Mesodermal cell (in vitro differentiated cells): ENCODE measurements around the gene NLRC3.

Experiments
- H3K27ac ChIP-seq: 2 replicates; pipeline ENCODE4 v1.7.0; 2013; ENCODE audit warnings: mild to moderate bottlenecking, low read depth, low read length, moderate library complexity; ENCODE audit not compliant: severe bottlenecking
- H3K36me3 ChIP-seq: 2 replicates; pipeline ENCODE4 v1.7.1; 2013; ENCODE audit warnings: mild to moderate bottlenecking, low read length, moderate library complexity; ENCODE audit not compliant: control insufficient read depth, insufficient read depth
- H3K4me1 ChIP-seq: one replicate; pipeline ENCODE4 v1.7.1; 2013; ENCODE audit warnings: mild to moderate bottlenecking, low read length; ENCODE audit not compliant: insufficient read depth, control insufficient read depth, poor library complexity, severe bottlenecking
- H3K4me3 ChIP-seq: 2 replicates; pipeline ENCODE4 v1.7.0; 2013; ENCODE audit warnings: low read length, control low read depth, mild to moderate bottlenecking; ENCODE audit not compliant: insufficient read depth, poor library complexity, severe bottlenecking; ENCODE audit errors: extremely low read depth
- H3K9me3 ChIP-seq: 2 replicates; pipeline ENCODE4 v1.7.1; 2013; ENCODE audit warnings: mild to moderate bottlenecking, low read length, moderate library complexity; ENCODE audit not compliant: control insufficient read depth
- WGBS, 2 experiments: methylation state at CpG; one replicate each; pipeline ENCODE4 v1.1.5; 2013; ENCODE audit warnings: missing lambda C conversion rate in 2 of 2; ENCODE audit not compliant: insufficient coverage in 2 of 2; 5-methylcytosine and 5-hydroxymethylcytosine counted together

NLRC3 gene

DNA sequence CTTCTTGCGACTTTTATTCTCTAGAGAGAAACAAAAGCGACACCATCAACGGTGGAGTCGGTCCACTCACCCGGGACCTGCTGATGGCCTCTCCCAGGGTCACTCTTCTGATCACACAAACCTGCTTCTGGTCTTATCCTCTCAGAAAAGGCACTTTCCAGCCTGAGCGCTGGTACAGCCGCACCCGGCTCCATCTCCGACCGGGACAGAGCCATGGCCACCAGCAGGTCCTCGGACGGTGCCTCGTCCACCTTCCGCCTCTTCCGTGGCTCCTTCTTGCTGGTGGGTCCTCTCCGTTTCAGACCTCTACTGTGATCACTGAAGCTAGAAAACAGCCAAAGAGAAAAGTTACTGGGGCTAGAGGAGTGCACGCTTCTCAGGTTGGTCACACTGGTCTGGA is 20.5 kb upstream of the NLRC3 start:
- no peak overlapping the region for H3K27ac ChIP-seq
- no peaks in the 10 kb centered on the region for H3K4me1 ChIP-seq
- 96 to 98% methylated on average over 14 to 17 of the region's 17 CpGs for WGBS, 2 experiments
- no peak overlapping the region for H3K4me3 ChIP-seq
- H3K9me3 ChIP-seq = peaks cover 19% of the 10 kb centered on the region
- peaks cover 60% of the 10 kb centered on the region for H3K36me3 ChIP-seq

DNA sequence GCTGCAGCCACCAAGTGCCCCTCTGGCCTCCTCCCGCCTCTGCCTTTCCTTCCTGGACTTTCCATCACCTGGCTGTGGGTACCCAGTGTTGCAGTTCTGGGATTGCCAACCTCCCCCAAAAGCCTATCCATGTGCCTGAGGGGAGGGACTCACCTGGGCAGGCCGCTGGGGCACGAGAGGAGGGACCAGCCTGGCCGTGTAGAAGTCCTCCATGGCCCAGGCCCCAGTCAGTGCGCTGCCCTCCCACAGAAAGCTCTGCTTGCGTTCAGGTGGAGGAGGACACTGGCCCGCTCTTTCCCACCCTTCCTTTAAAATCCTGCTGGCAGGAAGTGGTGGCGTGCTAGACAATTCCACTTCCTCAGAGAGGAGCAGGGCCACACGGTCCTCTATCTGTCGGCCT is 20.0 kb upstream of the NLRC3 start:
- Histone ChIP-seq H3K4me1 (no peaks in the 10 kb centered on the region), H3K27ac (no peak overlapping the region), H3K9me3 (peaks cover 19% of the 10 kb centered on the region), H3K36me3 (peaks cover 58% of the 10 kb centered on the region), H3K4me3 (no peak overlapping the region)
- WGBS, 2 experiments = 92 to 97% methylated on average over 9 of the region's 10 CpGs

DNA sequence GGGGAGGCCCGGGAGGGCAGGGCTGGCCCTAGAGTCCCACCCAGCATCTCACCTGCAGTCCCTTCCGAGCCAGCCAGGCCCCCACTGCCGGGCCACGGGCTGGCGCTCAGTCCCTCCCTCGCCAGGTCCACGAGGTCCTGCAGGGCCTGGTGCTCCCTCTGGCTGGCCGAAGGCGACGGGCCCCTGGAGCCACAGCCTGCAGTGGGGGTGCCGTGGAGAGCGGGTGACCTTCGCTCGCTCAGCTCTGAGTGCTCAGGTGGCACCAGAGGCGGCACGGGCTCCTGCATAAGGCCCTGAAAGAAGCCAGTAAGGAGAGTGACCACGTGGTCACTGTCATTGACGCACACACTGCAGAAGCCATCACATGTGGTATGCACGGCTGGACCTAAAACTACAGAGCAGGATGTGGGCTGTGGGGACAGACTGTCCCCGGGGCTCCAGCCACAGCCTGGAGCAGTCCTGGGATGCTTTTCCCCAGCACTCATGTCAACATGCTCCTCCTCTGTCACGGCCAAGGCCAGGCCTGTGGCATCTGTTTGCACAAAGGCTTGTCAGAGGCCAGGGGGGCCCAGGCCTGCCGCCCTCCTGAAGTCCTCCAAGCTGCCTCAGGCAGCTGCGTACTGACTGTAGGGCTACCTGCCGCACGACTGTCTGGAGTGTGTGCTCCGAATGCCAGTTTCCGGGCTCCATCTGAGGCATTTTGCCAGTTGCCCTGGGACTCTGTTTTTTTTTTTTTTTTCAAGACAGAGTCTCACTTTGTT is 19.1 kb upstream of the NLRC3 start:
- H3K27ac ChIP-seq = no peak overlapping the region
- H3K4me1 ChIP-seq = no peaks in the 10 kb centered on the region
- WGBS, 2 experiments = 93 to 94% methylated on average over 27 of the region's 27 CpGs
- H3K4me3 ChIP-seq = no peak overlapping the region
- H3K36me3 ChIP-seq = peaks cover 49% of the 10 kb centered on the region
- peaks cover 19% of the 10 kb centered on the region for H3K9me3 ChIP-seq

DNA sequence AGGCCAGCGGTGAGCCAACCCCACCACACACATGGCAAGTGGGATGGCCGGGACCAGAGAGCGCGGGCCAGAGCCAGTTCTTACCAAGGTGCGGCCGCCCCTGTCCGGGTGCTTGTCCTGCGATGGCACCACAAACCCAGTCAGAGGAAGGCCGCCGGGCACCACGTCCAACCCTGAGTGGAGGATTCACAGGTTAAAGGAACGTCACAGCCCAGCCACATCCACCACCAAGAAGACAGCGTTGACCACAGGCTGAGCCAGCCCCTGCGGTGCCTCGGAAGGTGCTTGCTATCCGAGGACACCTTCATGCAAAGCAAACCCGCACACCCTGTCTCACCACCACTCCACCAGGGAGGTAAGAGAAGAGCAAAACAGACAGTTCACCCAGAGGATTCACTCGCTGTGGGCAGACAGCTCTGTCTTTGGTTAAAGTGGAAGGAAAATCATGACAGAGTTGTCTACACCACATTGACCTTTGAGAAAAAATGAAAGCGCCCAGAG is 18.4 kb upstream of the NLRC3 start:
- H3K4me1 ChIP-seq = no peaks in the 10 kb centered on the region
- H3K27ac ChIP-seq = no peak overlapping the region
- peaks cover 48% of the 10 kb centered on the region for H3K36me3 ChIP-seq
- no peak overlapping the region for H3K4me3 ChIP-seq
- H3K9me3 ChIP-seq = peaks cover 13% of the 10 kb centered on the region
- WGBS, 2 experiments = 92 to 95% methylated on average over 11 to 14 of the region's 19 CpGs

DNA sequence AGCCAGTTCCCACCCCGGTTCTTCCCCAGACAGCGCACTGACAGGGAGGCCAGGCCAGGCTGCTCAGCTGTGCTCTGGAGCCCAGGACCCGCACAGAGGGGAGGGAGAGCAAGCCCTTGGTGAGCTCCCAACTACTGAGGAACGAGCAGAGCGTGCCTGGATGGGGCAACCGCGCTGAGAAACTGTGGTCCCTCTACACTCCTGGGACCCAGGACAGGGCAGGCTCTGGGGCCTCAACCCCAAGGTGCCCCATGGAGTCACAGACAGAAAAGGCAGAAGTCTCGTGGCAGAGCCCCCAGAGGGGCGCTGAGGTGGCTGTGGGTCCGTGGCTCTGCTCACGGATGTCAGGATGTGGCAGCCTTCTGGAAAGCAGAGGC is 17.9 kb upstream of the NLRC3 start:
- Histone ChIP-seq H3K36me3 (peaks cover 48% of the 10 kb centered on the region), H3K4me1 (no peaks in the 10 kb centered on the region), H3K4me3 (no peak overlapping the region), H3K9me3 (peaks cover 8% of the 10 kb centered on the region), H3K27ac (no peak overlapping the region)
- WGBS, 2 experiments = 90 to 94% methylated on average over 11 of the region's 11 CpGs

DNA sequence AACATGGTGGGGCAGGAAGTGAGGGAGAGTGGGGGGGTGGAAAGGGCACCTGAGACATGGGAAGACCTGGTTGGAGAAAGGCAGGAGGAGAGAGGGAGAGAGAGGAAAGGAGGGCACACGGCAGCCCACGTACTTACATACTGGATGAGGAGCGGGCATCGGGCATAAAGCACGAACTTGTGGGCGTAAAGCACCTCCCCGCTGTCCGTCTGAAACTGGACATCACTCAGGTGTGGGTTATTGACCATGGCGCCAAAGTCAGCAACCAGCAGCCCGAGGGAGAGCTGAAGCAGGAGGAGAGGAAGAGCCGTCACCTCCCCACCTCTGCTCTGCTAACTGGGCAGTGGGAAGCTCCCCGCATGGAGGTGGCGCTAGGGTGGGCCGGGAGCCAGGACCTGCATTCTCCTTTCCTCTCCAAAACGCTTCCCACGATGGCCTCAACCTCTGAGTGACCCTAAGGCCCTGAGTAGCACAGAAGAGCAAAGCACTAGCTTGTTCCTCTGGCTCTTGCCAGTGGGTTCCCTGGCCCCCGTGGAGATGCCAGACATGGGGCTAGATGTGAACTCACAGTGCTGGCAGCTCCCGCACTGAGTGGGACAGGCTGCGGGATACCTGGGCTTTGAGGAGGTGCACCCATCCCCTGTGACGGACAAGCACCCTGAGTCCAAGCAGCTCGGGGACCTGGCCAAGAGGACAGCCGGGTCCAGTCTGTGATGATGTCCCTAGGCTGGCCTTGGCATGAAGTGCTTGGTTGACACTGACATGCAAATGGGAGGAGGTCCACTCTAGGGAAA is 17.3 kb upstream of the NLRC3 start:
- 93 to 94% methylated on average over 20 to 22 of the region's 22 CpGs for whole genome bisulfite sequencing, 2 experiments
- Histone ChIP-seq H3K4me3 (no peak overlapping the region), H3K36me3 (peaks cover 48% of the 10 kb centered on the region), H3K27ac (no peak overlapping the region), H3K4me1 (peaks cover 5% of the 10 kb centered on the region), H3K9me3 (peaks cover 2% of the 10 kb centered on the region)

DNA sequence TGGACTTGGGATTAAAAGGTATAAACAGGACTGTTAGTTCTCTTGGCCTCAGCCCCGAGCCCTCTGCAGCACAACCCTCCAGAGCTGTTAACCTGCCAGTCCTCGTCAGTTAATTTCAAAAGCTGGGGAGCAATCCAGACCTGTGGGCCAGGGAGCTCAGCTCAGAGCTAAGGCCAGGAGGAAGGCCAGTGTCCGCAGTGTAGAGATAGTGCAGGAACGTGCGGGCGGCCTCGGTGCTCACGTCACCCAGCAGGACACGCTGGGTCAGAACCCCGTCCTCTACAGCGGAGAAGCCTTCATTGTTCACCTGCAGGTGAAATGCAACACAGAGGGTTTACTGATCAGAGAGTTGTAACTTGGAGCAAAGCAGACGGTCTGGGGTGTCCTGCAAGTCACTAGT is 15.4 kb upstream of the NLRC3 start:
- Histone ChIP-seq H3K27ac (no peak overlapping the region), H3K9me3 (no peaks in the 10 kb centered on the region), H3K4me3 (no peak overlapping the region), H3K36me3 (peaks cover 38% of the 10 kb centered on the region), H3K4me1 (peaks cover 7% of the 10 kb centered on the region)
- WGBS, 2 experiments = 98% methylated on average over 11 of the region's 12 CpGs

DNA sequence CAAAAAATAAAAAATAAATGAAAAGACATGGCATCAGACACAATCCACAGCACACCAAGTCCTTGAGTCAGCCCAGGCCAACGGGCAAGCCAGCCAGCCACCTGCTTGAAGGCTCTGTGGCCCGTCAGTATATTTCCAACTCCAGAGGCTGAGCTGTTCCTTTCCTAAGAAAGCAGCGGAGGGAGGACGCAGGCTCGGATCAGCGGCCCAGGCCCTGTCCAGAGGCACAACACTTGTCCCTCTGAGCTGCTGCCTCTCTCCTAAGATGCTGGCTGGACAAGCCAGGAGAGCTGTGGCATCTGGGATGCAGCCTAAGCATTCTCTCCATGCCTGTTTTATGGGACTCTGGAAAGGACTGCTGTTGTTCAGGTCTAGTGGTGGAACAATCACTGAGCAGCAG is 14.8 kb upstream of the NLRC3 start:
- H3K36me3 ChIP-seq = peaks cover 35% of the 10 kb centered on the region
- H3K9me3 ChIP-seq = no peaks in the 10 kb centered on the region
- no peak overlapping the region for H3K4me3 ChIP-seq
- no peak overlapping the region for H3K27ac ChIP-seq
- 90 to 100% methylated on average over 5 to 6 of the region's 6 CpGs for WGBS, 2 experiments
- peaks cover 7% of the 10 kb centered on the region for H3K4me1 ChIP-seq

DNA sequence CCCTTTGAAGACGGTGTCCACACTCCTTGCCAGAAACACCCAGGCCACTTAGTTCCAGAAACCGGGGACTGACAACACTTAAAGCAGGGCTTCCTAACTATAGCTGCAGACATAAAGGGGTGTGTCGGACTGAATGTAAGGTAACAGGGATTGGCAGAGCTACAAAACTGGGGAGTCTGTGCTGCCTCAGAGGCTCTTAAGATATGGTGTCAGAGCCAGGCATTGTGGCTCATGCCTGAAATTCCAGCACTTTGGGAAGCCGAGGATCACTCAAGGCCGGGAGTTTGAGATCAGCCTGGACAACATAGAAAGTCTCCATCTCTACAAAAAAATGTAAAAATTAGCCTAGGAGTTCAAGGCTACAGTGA is 14.2 kb upstream of the NLRC3 start:
- WGBS, 2 experiments = 87 to 91% methylated on average over 5 of the region's 5 CpGs
- no peak overlapping the region for H3K27ac ChIP-seq
- H3K9me3 ChIP-seq = no peaks in the 10 kb centered on the region
- peaks cover 38% of the 10 kb centered on the region for H3K36me3 ChIP-seq
- no peak overlapping the region for H3K4me3 ChIP-seq
- H3K4me1 ChIP-seq = peaks cover 7% of the 10 kb centered on the region

DNA sequence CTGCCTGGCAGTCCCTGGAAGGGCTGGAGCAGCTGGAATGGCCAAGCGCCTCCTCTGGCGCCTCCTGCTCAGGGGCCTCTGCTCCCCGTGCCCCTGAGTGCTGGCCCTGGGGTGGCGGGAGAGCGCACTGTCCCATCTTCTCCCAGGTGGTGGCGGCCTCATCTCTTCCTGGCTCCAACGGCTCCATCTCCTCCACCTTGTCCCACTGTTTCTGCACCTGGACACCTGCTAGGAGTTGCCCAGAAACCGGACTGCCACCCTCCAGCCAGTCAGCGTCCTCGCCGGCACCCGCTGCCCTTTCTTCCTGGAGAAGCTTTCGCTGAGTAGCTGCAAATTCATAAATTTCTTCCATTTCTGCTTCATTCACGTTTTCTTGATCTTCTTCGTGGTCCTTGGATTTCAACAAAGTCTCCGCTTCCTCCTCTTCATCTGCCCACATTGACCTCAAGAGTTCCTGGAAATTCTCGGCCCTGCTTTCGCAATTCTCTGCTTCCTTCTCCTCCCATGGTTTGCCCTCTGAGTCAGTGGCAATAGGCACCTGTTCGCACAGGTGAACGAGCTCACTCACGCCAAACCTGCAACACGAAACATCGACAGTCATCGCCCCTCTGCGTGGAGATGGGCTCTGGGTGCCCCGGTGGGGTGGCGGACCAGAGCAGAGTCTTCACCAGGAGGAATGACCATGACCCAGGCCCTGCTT is 13.7 kb upstream of the NLRC3 start:
- Histone ChIP-seq H3K4me3 (no peak overlapping the region), H3K9me3 (no peaks in the 10 kb centered on the region), H3K36me3 (peaks cover 37% of the 10 kb centered on the region), H3K27ac (no peak overlapping the region), H3K4me1 (peaks cover 7% of the 10 kb centered on the region)
- WGBS, 2 experiments = 93 to 94% methylated on average over 26 to 27 of the region's 27 CpGs
